ENCODE results near the gene NR5A2. TPM values are rescaled to one million over a fixed set of nuclear protein-coding genes. Genes with fewer than 3 reads are reported as not detected.

The NR5A2 gene
- total and polyA plus RNA-seq, 10 of the 15 experiments (the other 5 are each of a cell fraction or from before 2014, with no cell fraction given): 0.02 to 0.60 (median 0.15) TPM; not detected in 1

GRCh38 chr1:200039849-200040474, 12.5 kb downstream of the NR5A2 start (continued):
- TF ChIP-seq BCLAF1 (IDR thresholded peaks at IDR 0.05): no peak
- no peak for TF ChIP-seq SREBF2 (IDR thresholded peaks at IDR 0.05; ENCODE audit: low read length)
- TF ChIP-seq ZNF274 (IDR thresholded peaks at IDR 0.05; ENCODE audit: insufficient read depth, insufficient read length): no peak
- TF ChIP-seq RELB (IDR thresholded peaks at IDR 0.05; ENCODE audit: low read depth): no peak
- no peak for TF ChIP-seq CBFB (IDR thresholded peaks at IDR 0.05; ENCODE audit: low read depth)
- TF ChIP-seq ZBTB33 (IDR thresholded peaks at IDR 0.05): no peak
- TF ChIP-seq GABPA (IDR thresholded peaks at IDR 0.05; ENCODE audit: low read depth): no peak
- TF ChIP-seq USF2 (IDR thresholded peaks at IDR 0.05; ENCODE audit: borderline replicate concordance, low read depth, low read length): no peak
- TF ChIP-seq MEF2B (IDR thresholded peaks at IDR 0.05; ENCODE audit: partially characterized antibody, poor library complexity, severe bottlenecking): no peak

All from GM12878 (cell line).